ENCODE results near the gene KIR2DL4.
"Not testable (repeated sequence)": the region's sequence is repeated elsewhere in the genome, so short reads cannot be mapped to it uniquely, and the experiment has no call there.

KIR2DL4 gene

DNA sequence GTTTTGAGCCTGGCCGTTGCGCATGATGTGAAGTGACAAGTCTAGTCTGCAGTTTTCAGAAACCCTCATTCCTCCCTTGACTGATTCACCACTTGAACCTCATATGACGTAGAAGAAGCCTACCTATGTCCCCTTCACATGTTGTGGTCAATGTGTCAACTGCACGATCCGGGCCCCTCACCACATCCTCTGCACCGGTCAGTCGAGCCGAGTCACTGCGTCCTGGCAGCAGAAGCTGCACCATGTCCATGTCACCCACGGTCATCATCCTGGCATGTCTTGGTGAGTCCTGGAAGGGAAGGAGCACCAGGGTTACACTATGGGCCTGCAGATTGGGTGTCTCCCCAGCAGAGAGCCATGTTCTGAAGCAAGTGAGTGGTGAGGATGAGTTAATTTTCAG, at the start of gene KIR2DL4:
Gene KIR2DL4, plus strand, starts transcription at position 201 of the 400 bp plus-strand sequence. Its CDS starts 42 bp downstream, at position 243.
- DNase-seq (ENCODE audit: low read depth in 3 of 3, low spot score in 1 of 3): no peak

DNA sequence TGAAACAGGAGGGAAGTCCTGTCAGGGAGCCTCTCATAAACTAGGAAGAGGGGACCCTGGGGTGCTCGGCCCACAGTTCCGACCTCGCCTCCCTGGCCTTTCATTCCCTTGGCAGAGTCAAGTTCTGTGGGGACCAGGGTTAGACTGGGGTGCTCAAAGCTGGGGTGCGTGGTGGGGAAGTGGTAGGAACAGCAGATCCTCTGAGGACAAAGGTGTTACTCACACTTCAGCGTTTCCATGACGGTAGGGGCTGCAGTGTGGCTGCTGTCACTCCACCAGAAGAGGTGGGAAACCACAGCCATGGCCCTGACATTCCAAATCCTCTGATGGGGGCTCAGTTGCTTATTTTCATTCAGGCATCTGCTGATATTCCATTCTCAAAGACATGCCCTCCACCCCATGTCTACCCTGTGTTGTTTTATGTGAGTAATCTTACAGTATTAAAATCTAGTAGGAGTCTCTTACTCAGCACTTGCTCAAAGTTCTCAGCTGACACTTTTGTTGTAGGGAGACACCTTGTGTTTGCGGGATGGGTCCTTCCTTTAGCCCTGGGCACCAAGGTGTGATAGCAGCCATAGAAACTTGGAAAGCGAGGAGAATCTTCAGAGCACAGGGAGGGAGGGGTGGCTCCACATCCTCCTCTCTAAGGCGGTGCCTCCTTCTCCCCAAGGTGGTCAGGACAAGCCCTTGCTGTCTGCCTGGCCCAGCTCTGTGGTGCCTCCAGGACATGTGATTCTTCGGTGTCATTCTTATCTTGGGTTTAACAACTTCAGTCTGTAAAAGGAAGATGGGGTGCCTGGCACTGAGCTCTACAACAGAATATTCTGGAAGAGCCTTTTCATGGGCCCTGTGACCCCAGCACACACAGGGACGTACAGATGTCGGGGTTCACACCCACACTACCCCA, 47.0 kb upstream of the KIR2DL4 start:
- DNase-seq (ENCODE audit: low read depth in 3 of 3, low spot score in 1 of 3): not testable (repeated sequence)

DNA sequence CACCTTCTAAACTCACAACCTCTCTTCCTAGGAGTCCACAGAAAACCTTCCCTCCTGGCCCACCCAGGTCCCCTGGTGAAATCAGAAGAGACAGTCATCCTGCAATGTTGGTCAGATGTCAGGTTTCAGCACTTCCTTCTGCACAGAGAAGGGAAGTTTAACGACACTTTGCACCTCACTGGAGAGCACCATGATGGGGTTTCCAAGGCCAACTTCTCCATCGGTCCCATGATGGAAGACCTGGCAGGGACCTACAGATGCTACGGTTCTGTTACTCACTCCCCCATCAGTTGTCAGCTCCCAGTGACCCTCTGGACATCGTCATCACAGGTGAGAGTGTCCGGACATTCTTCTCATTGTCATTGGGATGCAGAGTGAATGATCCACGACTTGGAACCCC, 44.8 kb upstream of the KIR2DL4 start:
- not testable (repeated sequence) for DNase-seq (ENCODE audit: low read depth in 3 of 3, low spot score in 1 of 3)

DNA sequence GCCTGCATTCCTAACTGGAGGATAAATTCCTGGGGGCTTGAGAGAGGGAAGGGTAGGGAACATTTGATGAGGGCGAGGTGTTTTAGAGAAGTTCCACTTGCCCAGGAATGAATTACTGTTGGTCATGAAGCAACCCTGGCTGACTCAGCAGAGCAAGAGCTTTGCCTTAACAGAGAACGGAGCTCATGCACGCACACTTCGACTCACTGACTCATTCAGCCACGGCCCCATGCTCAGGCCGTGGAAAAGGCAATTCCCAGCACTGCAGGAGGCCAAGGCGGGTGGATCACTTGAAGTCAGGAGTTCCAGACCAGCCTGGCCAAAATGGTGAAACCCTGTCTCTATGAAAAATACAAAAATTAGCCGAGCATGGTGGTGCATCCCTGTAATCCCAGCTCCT, 39.2 kb upstream of the KIR2DL4 start:
- DNase-seq (ENCODE audit: low read depth in 3 of 3, low spot score in 1 of 3): not testable (repeated sequence)

DNA sequence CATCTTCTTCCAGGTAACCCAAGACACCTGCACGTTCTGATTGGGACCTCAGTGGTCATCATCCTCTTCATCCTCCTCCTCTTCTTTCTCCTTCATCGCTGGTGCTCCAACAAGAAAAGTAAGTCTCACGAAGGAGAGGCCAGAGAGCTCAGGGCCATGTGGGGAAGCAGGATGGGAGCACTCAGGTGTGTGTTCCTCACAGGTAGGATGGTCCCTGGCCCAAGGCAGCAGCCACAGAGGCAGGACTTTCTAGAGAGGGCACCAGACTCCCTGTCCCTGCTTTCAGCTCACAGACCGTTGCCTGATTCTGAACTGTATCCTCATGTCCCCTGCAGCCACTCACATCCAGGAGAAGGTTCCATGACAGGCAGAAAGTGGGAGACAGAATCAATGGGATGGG, 36.9 kb upstream of the KIR2DL4 start:
- DNase-seq (ENCODE audit: low read depth in 3 of 3, low spot score in 1 of 3): not testable (repeated sequence)

DNA sequence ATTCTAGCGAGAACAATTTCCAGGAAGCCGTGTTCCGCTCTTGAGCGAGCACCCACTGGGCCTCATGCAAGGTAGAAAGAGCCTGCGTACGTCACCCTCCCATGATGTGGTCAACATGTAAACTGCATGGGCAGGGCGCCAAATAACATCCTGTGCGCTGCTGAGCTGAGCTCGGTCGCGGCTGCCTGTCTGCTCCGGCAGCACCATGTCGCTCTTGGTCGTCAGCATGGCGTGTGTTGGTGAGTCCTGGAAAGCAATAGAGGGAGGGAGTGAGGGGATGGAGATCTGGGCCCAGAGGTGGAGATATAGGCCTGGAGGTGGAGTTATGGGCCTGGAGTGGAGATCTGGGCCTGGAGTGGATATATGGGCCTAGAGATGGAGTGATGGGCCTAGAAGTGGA, 33.8 kb upstream of the KIR2DL4 start, which contains the start of gene KIR2DL1:
Gene KIR2DL1, plus strand, starts transcription at position 148 of the 400 bp plus-strand sequence. Its CDS starts 58 bp downstream, at position 206.
- not testable (repeated sequence) for DNase-seq (ENCODE audit: low read depth in 3 of 3, low spot score in 1 of 3)

DNA sequence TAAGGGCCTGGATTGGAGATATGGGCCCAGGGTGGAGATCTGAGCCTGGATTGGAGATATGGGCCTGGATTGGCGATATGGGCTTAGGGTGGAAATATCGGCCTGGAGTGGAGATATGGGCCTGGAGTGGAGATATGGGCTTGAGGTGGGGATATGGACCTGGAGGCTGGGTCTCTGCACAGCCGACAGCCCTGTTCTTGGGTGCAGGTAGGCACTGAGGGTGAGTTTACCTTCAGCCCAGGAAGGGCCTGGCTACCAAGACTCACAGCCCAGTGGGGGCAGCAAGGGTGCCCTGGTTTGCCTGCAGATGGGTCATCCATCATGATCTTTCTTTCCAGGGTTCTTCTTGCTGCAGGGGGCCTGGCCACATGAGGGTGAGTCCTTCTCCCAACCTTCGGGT, 32.9 kb upstream of the KIR2DL4 start:
- not testable (repeated sequence) for DNase-seq (ENCODE audit: low read depth in 3 of 3, low spot score in 1 of 3)

DNA sequence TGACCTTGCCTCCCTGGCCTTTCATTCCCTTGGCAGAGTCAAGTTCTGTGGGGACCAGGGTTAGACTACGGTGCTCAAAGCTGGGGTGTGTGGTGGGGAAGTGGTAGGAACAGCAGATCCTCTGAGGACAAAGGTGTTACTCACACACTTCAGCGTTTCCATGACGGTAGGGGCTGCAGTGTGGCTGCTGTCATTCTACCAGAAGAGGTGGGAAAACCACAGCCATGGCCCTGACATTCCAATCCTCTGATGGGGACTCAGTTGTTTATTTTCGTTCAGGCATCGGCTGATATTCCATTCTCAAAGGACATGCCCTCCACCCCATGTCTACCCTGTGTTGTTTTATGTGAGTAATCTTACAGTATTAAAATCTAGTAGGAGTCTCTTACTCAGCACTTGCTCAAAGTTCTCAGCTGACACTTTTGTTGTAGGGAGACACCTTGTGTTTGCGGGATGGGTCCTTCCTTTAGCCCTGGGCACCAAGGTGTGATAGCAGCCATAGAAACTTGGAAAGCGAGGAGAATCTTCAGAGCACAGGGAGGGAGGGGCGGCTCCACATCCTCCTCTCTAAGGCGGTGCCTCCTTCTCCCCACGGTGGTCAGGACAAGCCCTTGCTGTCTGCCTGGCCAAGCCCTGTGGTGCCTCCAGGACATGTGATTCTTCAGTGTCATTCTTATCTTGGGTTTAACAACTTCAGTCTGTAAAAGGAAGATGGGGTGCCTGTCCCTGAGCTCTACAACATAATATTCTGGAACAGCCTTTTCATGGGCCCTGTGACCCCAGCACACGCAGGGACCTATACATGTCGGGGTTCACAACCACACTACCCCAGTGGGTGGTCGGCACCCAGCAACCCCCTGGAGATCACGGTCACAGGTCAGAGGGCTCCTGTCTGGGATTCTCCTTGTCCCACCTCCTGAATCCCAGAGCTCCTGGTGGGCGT, 32.1 kb upstream of the KIR2DL4 start:
- not testable (repeated sequence) for DNase-seq (ENCODE audit: low read depth in 3 of 3, low spot score in 1 of 3)

DNA sequence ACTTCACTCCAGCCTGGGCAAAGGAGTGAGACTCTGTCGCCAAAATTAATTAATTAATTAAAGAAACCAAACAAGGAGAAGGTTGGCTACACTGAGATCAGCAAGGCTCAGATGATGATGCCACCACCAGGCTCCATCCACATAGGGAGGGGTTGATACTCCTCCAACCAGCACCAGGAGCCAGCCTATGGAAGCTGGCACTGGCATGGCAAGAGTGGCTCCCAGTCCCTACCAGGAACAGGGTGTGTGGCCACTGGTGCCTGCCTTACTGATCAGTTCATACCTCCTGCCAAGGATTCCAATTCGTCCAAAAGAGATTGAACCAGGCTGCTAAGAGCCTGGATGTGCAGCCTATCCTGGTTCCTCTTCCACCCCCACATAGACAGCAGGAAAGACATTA, 30.7 kb upstream of the KIR2DL4 start:
- DNase-seq (ENCODE audit: low read depth in 3 of 3, low spot score in 1 of 3): not testable (repeated sequence)

DNA sequence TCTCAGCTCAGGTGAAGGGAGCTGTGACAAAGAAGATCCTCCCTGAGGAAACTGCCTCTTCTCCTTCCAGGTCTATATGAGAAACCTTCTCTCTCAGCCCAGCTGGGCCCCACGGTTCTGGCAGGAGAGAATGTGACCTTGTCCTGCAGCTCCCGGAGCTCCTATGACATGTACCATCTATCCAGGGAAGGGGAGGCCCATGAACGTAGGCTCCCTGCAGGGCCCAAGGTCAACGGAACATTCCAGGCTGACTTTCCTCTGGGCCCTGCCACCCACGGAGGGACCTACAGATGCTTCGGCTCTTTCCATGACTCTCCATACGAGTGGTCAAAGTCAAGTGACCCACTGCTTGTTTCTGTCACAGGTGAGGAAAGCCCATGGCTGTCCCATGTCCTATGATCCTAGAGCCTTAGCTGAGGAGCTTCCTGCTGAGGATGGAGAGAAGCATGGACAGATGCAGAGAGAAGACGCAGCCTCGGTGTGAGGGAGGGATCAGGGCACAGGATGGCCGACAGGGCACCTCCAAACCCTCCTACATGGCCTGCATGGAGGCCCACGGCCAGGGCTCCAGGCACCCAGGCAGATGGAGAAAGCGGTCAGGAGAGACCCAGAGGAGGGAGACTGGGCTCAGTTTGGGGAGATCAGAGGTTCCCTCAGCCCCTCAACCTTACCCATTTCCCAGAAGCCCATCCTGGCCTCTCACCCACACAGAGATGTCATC, 28.2 kb upstream of the KIR2DL4 start:
- not testable (repeated sequence) for DNase-seq (ENCODE audit: low read depth in 3 of 3, low spot score in 1 of 3)

DNA sequence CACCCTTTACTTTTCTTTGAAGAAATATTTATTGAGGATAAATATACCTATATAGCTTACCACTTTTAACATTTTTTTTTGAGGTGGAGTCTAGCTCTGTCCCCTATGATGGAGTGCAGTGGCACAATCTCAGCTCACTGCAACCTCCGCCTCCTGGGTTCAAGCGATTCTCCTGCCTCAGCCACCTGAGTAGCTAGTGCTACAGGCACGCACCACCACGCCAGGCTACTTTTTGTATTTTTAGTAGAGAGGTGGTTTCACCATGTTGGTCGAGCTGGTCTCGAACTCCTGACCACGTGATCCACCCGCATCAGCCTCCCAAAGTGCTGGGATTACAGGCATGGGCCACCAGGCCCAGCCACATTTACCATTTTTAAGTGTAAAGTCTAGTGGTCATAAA, 27.6 kb upstream of the KIR2DL4 start:
- not testable (repeated sequence) for DNase-seq (ENCODE audit: low read depth in 3 of 3, low spot score in 1 of 3)

DNA sequence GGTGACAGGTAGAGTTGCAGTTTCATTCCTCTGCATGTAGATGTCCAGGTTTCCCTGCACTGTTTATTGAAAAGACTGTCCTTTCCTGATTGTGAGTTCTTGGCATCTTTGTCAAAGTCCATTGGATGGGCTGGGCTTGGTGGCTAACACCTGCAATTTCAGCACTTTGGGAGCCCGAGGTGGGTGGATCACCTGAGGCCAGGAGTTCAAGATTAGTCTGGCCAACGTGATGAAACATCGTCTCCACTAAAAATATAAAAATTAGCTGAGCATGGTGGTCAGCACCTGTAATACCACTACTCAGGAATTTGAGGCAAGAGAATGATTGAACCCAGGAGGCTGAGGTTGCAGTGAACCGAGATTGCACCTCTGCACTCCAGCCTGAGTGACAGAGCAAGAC, 25.6 kb upstream of the KIR2DL4 start:
- DNase-seq (ENCODE audit: low read depth in 3 of 3, low spot score in 1 of 3): not testable (repeated sequence)

DNA sequence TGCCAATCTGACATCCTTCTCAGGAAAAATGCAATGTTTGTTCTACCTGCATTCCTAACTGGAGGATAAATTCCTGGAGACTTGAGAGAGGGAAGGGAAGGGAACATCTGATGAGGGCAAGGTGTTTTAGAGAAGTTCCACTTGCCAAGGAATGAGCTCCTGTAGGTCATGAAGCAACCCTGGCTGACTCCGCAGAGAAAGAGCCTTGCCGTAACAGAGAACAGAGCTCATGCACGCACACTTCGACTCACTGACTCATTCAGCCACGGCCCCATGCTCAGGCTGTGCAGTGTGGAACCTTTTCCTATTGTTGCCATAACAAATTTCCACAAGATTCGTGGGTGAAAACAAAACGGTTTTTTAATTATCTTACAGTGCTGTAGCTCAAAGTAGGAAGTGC, 24.5 kb upstream of the KIR2DL4 start:
- DNase-seq (ENCODE audit: low read depth in 3 of 3, low spot score in 1 of 3): not testable (repeated sequence)

DNA sequence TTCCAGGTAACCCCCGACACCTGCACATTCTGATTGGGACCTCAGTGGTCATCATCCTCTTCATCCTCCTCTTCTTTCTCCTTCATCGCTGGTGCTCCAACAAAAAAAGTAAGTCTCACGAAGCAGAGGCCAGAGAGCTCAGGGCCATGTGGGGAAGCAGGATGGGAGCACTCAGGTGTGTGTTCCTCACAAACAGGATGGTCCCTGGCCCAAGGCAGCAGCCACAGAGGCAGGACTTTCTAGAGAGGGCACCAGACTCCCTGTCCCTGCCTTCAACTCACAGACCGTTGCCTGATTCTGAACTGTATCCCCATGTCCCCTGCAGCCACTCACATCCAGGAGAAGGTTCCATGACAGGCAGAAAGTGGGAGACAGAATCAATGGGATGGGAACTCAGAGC, 20.5 kb upstream of the KIR2DL4 start:
- not testable (repeated sequence) for DNase-seq (ENCODE audit: low read depth in 3 of 3, low spot score in 1 of 3)

DNA sequence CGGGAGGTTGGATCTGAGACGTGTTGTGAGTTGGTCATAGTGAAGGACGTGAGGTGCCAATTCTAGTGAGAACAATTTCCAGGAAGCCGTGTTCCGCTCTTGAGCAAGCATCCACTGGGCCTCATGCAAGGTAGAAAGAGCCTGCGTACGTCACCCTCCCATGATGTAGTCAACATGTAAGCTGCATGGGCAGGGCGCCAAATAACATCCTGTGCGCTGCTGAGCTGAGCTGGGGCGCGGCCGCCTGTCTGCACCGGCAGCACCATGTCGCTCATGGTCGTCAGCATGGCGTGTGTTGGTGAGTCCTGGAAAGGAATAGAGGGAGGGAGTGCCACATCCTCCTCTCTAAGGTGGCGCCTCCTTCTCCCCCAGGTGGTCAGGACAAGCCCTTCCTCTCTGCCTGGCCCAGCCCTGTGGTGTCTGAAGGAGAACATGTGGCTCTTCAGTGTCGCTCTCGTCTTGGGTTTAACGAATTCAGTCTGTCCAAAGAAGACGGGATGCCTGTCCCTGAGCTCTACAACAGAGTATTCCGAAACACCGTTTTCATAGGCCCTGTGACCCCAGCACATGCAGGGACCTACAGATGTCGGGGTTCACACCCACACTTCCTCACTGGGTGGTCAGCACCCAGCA, 17.2 kb upstream of the KIR2DL4 start:
- not testable (repeated sequence) for DNase-seq (ENCODE audit: low read depth in 3 of 3, low spot score in 1 of 3)

DNA sequence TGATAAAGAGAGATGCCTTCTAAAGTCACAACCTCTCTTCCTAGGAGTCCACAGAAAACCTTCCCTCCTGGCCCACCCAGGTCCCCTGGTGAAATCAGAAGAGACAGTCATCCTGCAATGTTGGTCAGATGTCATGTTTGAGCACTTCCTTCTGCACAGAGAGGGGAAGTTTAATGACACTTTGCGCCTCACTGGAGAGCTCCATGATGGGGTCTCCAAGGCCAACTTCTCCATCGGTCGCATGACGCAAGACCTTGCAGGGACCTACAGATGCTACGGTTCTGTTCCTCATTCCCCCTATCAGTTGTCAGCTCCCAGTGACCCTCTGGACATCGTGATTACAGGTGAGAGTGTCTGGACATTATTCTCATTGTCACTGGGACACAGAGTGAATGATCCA, 15.3 kb upstream of the KIR2DL4 start:
- DNase-seq (ENCODE audit: low read depth in 3 of 3, low spot score in 1 of 3): not testable (repeated sequence)

DNA sequence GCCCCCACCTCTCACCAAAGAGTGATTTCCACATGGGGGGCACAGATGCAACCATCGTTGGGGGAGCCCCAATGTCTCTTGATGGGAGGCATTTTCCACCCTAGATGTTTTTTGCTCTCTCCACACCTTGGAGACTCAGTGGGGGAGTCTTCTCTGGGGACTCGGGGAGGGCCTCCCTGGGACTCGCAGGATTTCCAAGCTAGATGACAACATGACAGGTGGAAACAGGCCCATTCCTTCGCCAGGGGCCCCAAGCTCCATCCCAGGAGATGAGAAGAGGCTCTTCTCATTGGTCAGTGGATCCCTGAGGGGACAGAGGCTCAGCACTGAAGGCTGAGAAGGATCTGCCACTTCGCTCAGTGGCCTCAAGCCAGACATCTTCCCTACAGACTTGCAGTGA, 12.7 kb upstream of the KIR2DL4 start:
- DNase-seq (ENCODE audit: low read depth in 3 of 3, low spot score in 1 of 3): no peak

DNA sequence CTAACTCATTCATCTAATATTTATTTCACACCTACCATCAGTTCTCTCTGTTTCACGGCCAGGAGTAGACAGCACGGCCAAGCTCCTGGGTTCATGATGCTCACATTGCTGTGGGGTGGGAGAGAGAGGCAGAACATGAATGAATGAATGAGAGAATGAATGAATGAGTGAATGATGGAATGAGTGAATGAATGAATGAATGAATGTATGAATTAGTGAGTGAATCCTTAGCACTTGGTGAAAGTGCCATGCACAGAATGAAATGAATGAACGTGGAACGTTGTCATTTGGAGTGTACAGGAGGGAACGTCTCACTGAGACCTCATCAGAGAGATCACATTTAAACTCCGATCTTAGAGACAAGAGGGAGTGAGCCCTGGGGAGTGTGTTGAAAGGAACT, 11.9 kb upstream of the KIR2DL4 start:
- no peak for DNase-seq (ENCODE audit: low read depth in 3 of 3, low spot score in 1 of 3)

DNA sequence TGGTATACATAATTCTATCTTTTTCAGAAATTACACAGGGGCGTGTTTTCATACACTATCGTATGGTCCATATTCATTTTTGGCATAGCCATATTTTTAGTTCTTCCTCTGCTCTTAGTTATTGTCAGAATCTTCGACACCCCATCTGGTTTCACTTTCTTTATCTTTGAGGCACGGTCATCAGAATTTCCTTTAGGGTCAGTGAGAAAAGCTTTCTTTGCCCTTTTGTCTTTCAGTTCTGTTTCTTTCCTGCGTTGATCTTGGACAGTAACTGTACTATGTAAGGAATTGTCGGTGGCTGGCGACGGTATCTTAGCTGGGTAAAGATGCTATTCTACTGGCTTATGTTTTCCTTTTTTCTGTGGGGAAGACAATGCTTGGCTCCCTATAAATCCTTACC, 10.6 kb upstream of the KIR2DL4 start:
- DNase-seq (ENCODE audit: low read depth in 3 of 3, low spot score in 1 of 3): no peak

DNA sequence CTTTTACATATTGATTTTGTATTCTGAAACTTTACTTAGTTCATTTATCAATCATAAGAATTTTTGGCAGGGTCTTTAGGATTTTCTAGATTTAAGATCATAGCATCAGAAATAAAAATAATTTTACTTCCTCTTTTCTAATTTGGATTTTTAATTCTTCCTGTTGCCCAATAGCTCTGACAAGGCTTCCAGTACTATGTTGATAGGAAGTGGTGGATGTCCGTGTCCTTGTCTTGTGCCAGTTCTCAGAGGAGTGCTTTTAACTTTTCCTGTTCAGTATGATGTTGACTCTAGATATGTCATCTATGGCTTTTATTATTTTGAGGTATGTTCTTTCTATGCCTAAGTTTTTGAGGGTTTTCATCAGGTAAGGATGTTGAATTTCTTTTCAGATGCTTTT, 7.7 kb upstream of the KIR2DL4 start:
- DNase-seq (ENCODE audit: low read depth in 3 of 3, low spot score in 1 of 3): no peak

Measured in stimulated activated CD4-positive, alpha-beta T cell treated with anti-CD3 and anti-CD28 coated beads, TNF-alpha, amount 100 ng/mL, for 1 hour (primary cell).